GM23248 (cell line): ENCODE measurements around the gene RPL41. TPM values are rescaled to one million over a fixed set of nuclear protein-coding genes. Genes with fewer than 3 reads are reported as not detected.

Source experiments
- DNase-seq: peaks from one replicate; pipeline ENCODE4 v3.0.0-alpha.2; 2015
- H2AFZ ChIP-seq: fragments of 200-600 bp; sonication (generic); 2 replicates; pipeline ENCODE4 v1.6.1; 2016; ENCODE audit warnings: antibody characterized with exemption
- H3F3A ChIP-seq: fragments of 200-600 bp; sonication (generic); 2 replicates; pipeline ENCODE4 v1.6.1; 2016; ENCODE audit warnings: mild to moderate bottlenecking, antibody characterized with exemption, mixed run types; ENCODE audit not compliant: insufficient read depth
- H3K27ac ChIP-seq: fragments of 200-600 bp; sonication (generic); 2 replicates; pipeline ENCODE4 v1.5.1; 2016; ENCODE audit warnings: mild to moderate bottlenecking
- H3K27me3 ChIP-seq: fragments of 200-600 bp; sonication (generic); replicated peaks from 2 replicates; pipeline ENCODE4 v1.6.1; 2016; ENCODE audit warnings: mild to moderate bottlenecking; ENCODE audit not compliant: insufficient read depth
- H3K36me3 ChIP-seq: fragments of 200-600 bp; sonication (generic); 2 replicates; pipeline ENCODE4 v1.6.1; 2016; ENCODE audit warnings: low read depth, mild to moderate bottlenecking
- H3K4me1 ChIP-seq: fragments of 200-600 bp; sonication (generic); 2 replicates; pipeline ENCODE4 v1.6.1; 2016; ENCODE audit warnings: mild to moderate bottlenecking; ENCODE audit not compliant: insufficient read depth
- H3K4me2 ChIP-seq: fragments of 200-600 bp; sonication (generic); one replicate; pipeline ENCODE4 v1.6.1; 2016; ENCODE audit warnings: mild to moderate bottlenecking; ENCODE audit not compliant: unreplicated experiment
- H3K4me3 ChIP-seq: fragments of 200-600 bp; sonication (generic); 2 replicates; pipeline ENCODE4 v1.5.1; 2016; ENCODE audit warnings: mild to moderate bottlenecking
- H3K79me2 ChIP-seq: fragments of 200-600 bp; sonication (generic); 2 replicates; pipeline ENCODE4 v1.6.1; 2016; ENCODE audit warnings: mild to moderate bottlenecking; ENCODE audit not compliant: insufficient read depth
- H3K9ac ChIP-seq: fragments of 200-600 bp; sonication (generic); 2 replicates; pipeline ENCODE4 v1.6.1; 2016; ENCODE audit warnings: mild to moderate bottlenecking
- H3K9me2 ChIP-seq: fragments of 200-600 bp; sonication (generic); 2 replicates; pipeline ENCODE4 v1.6.1; 2016; ENCODE audit warnings: mixed run types, mild to moderate bottlenecking, moderate library complexity; ENCODE audit not compliant: insufficient read depth
- H3K9me3 ChIP-seq: fragments of 200-600 bp; sonication (generic); one replicate; pipeline ENCODE4 v1.6.1; 2017; ENCODE audit warnings: low read depth
- H4K20me1 ChIP-seq: fragments of 200-600 bp; sonication (generic); 2 replicates; pipeline ENCODE4 v1.6.0; 2016; ENCODE audit not compliant: insufficient read depth
- EZH2 ChIP-seq: fragments of 200-600 bp; sonication (generic); IDR thresholded peaks from 2 replicates; pipeline ENCODE4 v1.6.1; 2018; ENCODE audit warnings: antibody characterized with exemption, mild to moderate bottlenecking; ENCODE audit not compliant: insufficient read depth, poor library complexity, severe bottlenecking
- EZH2phosphoT487 ChIP-seq: fragments of 200-600 bp; sonication (generic); IDR thresholded peaks from 2 replicates; pipeline ENCODE4 v1.6.1; 2018; ENCODE audit warnings: antibody characterized with exemption, moderate library complexity, mild to moderate bottlenecking, low read depth; ENCODE audit not compliant: insufficient read depth
- WGBS, 2 experiments: methylation state at CpG; one replicate each; pipeline ENCODE4 v1.1.6; 2015 to 2017; ENCODE audit warnings: low lambda C conversion rate in 2 of 2, low coverage in 1 of 2; ENCODE audit errors: missing lambda C conversion rate in 2 of 2; 5-methylcytosine and 5-hydroxymethylcytosine counted together
- in situ Hi-C: fragments of 300-500 bp; cut with MboI; formaldehyde crosslinking; loops from 2 replicates; pipeline ENCODE4 v1.15.0; 2020
- polyA plus RNA-seq: library from polyadenylated mRNA; unstranded; fragments of >200 nt; fragmentation: Nextera tagmentation; extraction: Ambion mirVana; gene quantifications from 2 replicates; pipeline ENCODE4 v1.2.1, GENCODE V29; 2016
- total RNA-seq: library from RNA; depleted of rRNA; stranded (reverse); fragments of >200 nt; shearing (Covaris generic); gene quantifications from 2 replicates; pipeline ENCODE4 v1.2.3, GENCODE V29; 2014

RPL41 gene
- total and polyA plus RNA-seq, 2 experiments from 2014 or later = 1,892 to 2,545 TPM

DNA sequence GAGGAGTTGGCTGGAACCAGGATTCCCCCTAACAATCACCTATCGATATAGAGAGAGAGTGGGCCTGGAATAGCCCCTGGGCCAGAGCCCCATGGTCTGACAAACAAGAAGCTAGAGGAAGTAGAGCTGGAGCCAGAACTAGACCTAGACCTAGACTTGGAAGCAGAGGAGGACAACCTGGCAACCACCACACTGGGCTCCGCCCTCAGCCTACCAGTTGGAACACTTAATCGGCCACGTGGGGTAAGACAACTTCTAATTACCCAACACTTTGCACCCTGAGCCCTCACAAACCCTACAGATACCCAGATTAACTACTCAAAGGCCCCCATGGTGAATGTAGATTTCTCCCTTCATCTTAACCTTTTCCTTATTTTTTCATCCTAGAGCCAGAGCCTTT, 16.6 kb upstream of the RPL41 start:
- H3K9me2 ChIP-seq = no peaks in the 10 kb centered on the region
- H3K9ac ChIP-seq = no peak overlapping the region
- H3F3A ChIP-seq = no peaks in the 10 kb centered on the region
- no peaks in the 10 kb centered on the region for H3K9me3 ChIP-seq
- 0 out of 2 replicates have a peak, but pooled peaks cover 6% of the 10 kb centered on the region for H3K4me1 ChIP-seq
- in situ Hi-C loops = no loop called here
- H3K27ac ChIP-seq = no peak overlapping the region
- 66 to 76% methylated on average over 4 of the region's 4 CpGs for WGBS, 2 experiments
- H3K4me3 ChIP-seq = no peak overlapping the region
- peaks cover 24% of the 10 kb centered on the region for H3K27me3 ChIP-seq
- peaks cover 4% of the 10 kb centered on the region for H3K79me2 ChIP-seq
- TF ChIP-seq EZH2 = no peak
- TF ChIP-seq EZH2phosphoT487 = no peak
- no peak overlapping the region for H3K4me2 ChIP-seq
- DNase-seq = no peak
- no peaks in the 10 kb centered on the region for H4K20me1 ChIP-seq
- H2AFZ ChIP-seq = no peak overlapping the region
- no peaks in the 10 kb centered on the region for H3K36me3 ChIP-seq

DNA sequence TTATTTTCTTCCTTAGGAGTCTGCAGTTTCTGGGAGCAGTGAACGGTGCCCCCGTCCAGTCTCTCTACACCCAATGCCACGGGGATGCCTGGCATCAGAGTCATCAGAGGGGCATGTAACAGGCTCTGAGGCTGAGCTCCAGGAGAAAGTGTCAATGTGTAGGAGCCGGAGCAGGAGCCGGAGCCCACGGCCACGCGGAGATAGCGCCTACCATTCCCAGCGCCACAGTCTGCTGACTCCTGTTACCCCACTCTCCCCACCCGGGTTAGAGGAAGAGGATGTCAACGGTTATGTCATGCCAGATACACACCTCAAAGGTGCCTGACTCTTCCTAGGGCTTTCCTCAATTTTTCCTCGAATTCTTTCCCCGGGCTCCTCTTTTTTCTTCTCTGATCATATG, 15.4 kb upstream of the RPL41 start:
- 73 to 74% methylated on average over 14 of the region's 14 CpGs for WGBS, 2 experiments
- no peaks in the 10 kb centered on the region for H3K9me2 ChIP-seq
- no peaks in the 10 kb centered on the region for H3F3A ChIP-seq
- no peak overlapping the region for H3K27ac ChIP-seq
- no peaks in the 10 kb centered on the region for H3K9me3 ChIP-seq
- no peaks in the 10 kb centered on the region for H4K20me1 ChIP-seq
- TF ChIP-seq EZH2phosphoT487 (no peak), EZH2 (no peak)
- no peaks in the 10 kb centered on the region for H3K36me3 ChIP-seq
- peaks cover 17% of the 10 kb centered on the region for H3K79me2 ChIP-seq
- no peak overlapping the region for H3K4me2 ChIP-seq
- H3K9ac ChIP-seq = no peak overlapping the region
- no peak for DNase-seq
- H3K4me3 ChIP-seq = no peak overlapping the region
- no peak overlapping the region for H2AFZ ChIP-seq
- in situ Hi-C loops = no loop called here
- peaks cover 15% of the 10 kb centered on the region for H3K27me3 ChIP-seq
- H3K4me1 ChIP-seq = peaks cover 13% of the 10 kb centered on the region

DNA sequence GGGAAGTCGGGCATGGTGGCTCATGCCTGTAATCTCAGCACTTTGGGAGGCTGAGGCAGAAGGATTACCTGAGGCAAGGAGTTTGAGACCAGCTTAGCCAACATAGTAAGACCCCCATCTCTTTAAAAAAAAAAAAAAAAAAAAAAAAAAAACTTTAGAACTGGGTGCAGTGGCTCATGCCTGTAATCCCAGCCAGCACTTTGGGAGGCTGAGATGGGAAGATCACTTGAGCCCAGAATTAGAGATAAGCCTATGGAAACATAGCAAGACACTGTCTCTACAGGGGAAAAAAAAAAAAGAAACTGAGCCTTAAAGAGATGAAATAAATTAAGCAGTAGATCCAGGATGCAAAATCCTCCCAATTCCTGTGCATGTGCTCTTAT, 13.8 kb upstream of the RPL41 start:
- H3F3A ChIP-seq = no peaks in the 10 kb centered on the region
- no peak for DNase-seq
- peaks cover 10% of the 10 kb centered on the region; the same call in 1 of the 2 replicates for H3K36me3 ChIP-seq
- H3K4me3 ChIP-seq = no peak overlapping the region
- H3K9me2 ChIP-seq = no peaks in the 10 kb centered on the region
- peaks cover under 1% of the 10 kb centered on the region; the same call in 1 of the 2 replicates for H3K27me3 ChIP-seq
- in situ Hi-C loops = no loop called here
- H4K20me1 ChIP-seq = no peaks in the 10 kb centered on the region
- H3K79me2 ChIP-seq = peaks cover 33% of the 10 kb centered on the region
- H2AFZ ChIP-seq = no peak overlapping the region
- no peak overlapping the region for H3K4me2 ChIP-seq
- H3K9ac ChIP-seq = no peak overlapping the region
- TF ChIP-seq EZH2phosphoT487 (no peak), EZH2 (no peak)
- peaks cover 21% of the 10 kb centered on the region for H3K4me1 ChIP-seq
- WGBS, 2 experiments = 94 to 100% methylated on average over 1 of the region's 1 CpG
- H3K27ac ChIP-seq = no peak overlapping the region
- no peaks in the 10 kb centered on the region for H3K9me3 ChIP-seq

DNA sequence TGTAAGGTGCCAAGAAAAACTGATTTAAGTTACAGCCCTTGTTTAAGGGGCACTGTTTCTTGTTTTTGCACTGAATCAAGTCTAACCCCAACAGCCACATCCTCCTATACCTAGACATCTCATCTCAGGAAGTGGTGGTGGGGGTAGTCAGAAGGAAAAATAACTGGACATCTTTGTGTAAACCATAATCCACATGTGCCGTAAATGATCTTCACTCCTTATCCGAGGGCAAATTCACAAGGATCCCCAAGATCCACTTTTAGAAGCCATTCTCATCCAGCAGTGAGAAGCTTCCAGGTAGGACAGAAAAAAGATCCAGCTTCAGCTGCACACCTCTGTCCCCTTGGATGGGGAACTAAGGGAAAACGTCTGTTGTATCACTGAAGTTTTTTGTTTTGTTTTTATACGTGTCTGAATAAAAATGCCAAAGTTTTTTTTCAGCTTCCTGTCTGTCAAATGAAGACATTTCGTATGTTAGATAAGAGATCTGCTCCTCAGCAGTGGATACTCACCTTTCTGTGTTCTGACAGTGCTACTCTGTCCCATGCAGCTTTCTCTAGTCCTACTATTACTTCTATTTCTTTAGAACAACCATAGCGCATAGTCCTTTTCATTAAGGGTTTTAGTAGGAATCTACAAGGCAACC, 13.2 kb upstream of the RPL41 start:
- Histone ChIP-seq H3K27ac (no peak overlapping the region), H3K4me3 (peak overlapping the region; percentile 90), H3K4me1 (peaks cover 21% of the 10 kb centered on the region), H3K9me3 (no peaks in the 10 kb centered on the region), H4K20me1 (no peaks in the 10 kb centered on the region), H3K9ac (peak overlapping the region; percentile 90), H3K4me2 (peak overlapping the region; percentile 94), H3F3A (peaks cover 2% of the 10 kb centered on the region; the same call in 1 of the 2 replicates), H3K9me2 (no peaks in the 10 kb centered on the region), H3K79me2 (peaks cover 38% of the 10 kb centered on the region), H2AFZ (peak overlapping the region; percentile 94), H3K27me3 (no peaks in the 10 kb centered on the region), H3K36me3 (peaks cover 16% of the 10 kb centered on the region; the same call in 1 of the 2 replicates)
- TF ChIP-seq EZH2phosphoT487 (no peak), EZH2 (no peak)
- 51 to 57% methylated on average over 6 of the region's 6 CpGs for WGBS, 2 experiments
- no peak for DNase-seq
- in situ Hi-C loops = no loop called here
